Measurements from ENCODE around the gene PUS7L. TPM values are rescaled to one million over a fixed set of nuclear protein-coding genes. Genes with fewer than 3 reads are reported as not detected.
A peak's percentile ranks its signal among the peaks of the same experiment; 100 is the strongest.
"Not testable (repeated sequence)": the region's sequence is repeated elsewhere in the genome, so short reads cannot be mapped to it uniquely, and the experiment has no call there.

Gene PUS7L
- total RNA-seq, 1 experiment from 2014 or later, result 16.2 TPM

- no peak for TF ChIP-seq EZH2 (IDR thresholded peaks at IDR 0.05; ENCODE audit: borderline replicate concordance, low read depth, low read length, poor library complexity, severe bottlenecking)
- no peak for TF ChIP-seq CTCF (conservative IDR thresholded peaks at IDR 0.05; ENCODE audit: low read depth, low read length)
- no TSS peak for BruUV-seq (replicated peaks)
- POLR2A ChIA-PET (ENCODE audit: low non-redundant PET), result no interaction called here
These were observed 63.7 kb downstream of the PUS7L start for GRCh38 chr12:43694879-43695278.

GRCh38 chr12:43692064-43692463 lies 66.5 kb downstream of the PUS7L start:
- DNase-seq (ENCODE audit: low spot score), result peak; percentile 43
- BruUV-seq (replicated peaks), result no TSS peak
- Histone ChIP-seq H3K9me3 (ENCODE audit: low read depth, low read length, poor library complexity, severe bottlenecking) (no peaks in the 10 kb centered on the region), H3K27me3 (replicated peaks; ENCODE audit: insufficient read depth, low read depth, low read length, poor library complexity) (no peaks in the 10 kb centered on the region), H3K4me3 (ENCODE audit: low read depth, low read length, poor library complexity, severe bottlenecking) (no peak overlapping the region), H3K36me3 (ENCODE audit: insufficient read depth, low read length, poor library complexity, severe bottlenecking) (no peaks in the 10 kb centered on the region), H3K27ac (ENCODE audit: low read depth, low read length, poor library complexity, severe bottlenecking) (no peak overlapping the region), H3K4me1 (ENCODE audit: insufficient read depth, low read length, poor library complexity, severe bottlenecking) (peaks cover 6% of the 10 kb centered on the region)
- no peak for TF ChIP-seq EZH2 (IDR thresholded peaks at IDR 0.05; ENCODE audit: borderline replicate concordance, low read depth, low read length, poor library complexity, severe bottlenecking)
- TF ChIP-seq CTCF (conservative IDR thresholded peaks at IDR 0.05; ENCODE audit: low read depth, low read length), result no peak
- intact Hi-C loops (cut with micrococcal nuclease; ENCODE audit: unreplicated experiment), result no loop called here
- POLR2A ChIA-PET (ENCODE audit: low non-redundant PET), result no interaction called here
- CTCF ChIA-PET, result no interaction called here

More at GRCh38 chr12:43694879-43695278, 63.7 kb downstream of the PUS7L start:
- CTCF ChIA-PET, result no interaction called here
- Histone ChIP-seq H3K27ac (ENCODE audit: low read depth, low read length, poor library complexity, severe bottlenecking) (no peak overlapping the region), H3K4me1 (ENCODE audit: insufficient read depth, low read length, poor library complexity, severe bottlenecking) (peaks cover 6% of the 10 kb centered on the region), H3K27me3 (replicated peaks; ENCODE audit: insufficient read depth, low read depth, low read length, poor library complexity) (no peaks in the 10 kb centered on the region), H3K4me3 (ENCODE audit: low read depth, low read length, poor library complexity, severe bottlenecking) (no peak overlapping the region), H3K36me3 (ENCODE audit: insufficient read depth, low read length, poor library complexity, severe bottlenecking) (no peaks in the 10 kb centered on the region), H3K9me3 (ENCODE audit: low read depth, low read length, poor library complexity, severe bottlenecking) (no peaks in the 10 kb centered on the region)
- no peak for DNase-seq (ENCODE audit: low spot score)
- intact Hi-C loops (cut with micrococcal nuclease; ENCODE audit: unreplicated experiment), result no loop called here

DNA sequence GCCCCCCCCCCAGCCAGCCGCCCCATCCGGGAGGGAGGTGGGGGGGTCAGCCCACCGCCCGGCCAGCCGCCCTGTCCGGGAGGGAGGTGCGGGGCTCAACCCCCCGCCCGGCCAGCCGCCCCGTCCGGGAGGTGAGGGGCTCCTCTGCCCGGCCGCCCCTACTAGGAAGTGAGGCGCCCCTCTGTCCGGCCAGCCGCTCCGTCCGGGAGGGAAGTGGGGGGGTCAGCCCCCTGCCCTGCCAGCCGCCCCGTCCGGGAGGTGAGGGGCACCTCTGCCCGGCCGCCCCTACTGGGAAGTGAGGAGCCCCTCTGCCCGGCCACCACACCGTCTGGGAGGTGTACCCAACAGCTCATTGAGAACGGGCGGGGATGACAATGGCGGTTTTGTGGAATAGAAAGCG lies 73.1 kb downstream of the PUS7L start:
- CTCF ChIA-PET; intact Hi-C loops (cut with micrococcal nuclease; ENCODE audit: unreplicated experiment); H3K27me3 ChIP-seq (replicated peaks; ENCODE audit: insufficient read depth, low read depth, low read length, poor library complexity); H3K4me1 ChIP-seq (ENCODE audit: insufficient read depth, low read length, poor library complexity, severe bottlenecking); H3K9me3 ChIP-seq (ENCODE audit: low read depth, low read length, poor library complexity, severe bottlenecking); H3K4me3 ChIP-seq (ENCODE audit: low read depth, low read length, poor library complexity, severe bottlenecking); H3K36me3 ChIP-seq (ENCODE audit: insufficient read depth, low read length, poor library complexity, severe bottlenecking); POLR2A ChIA-PET (ENCODE audit: low non-redundant PET); DNase-seq (ENCODE audit: low spot score); BruUV-seq (replicated peaks); H3K27ac ChIP-seq (ENCODE audit: low read depth, low read length, poor library complexity, severe bottlenecking): not testable (repeated sequence)

DNA sequence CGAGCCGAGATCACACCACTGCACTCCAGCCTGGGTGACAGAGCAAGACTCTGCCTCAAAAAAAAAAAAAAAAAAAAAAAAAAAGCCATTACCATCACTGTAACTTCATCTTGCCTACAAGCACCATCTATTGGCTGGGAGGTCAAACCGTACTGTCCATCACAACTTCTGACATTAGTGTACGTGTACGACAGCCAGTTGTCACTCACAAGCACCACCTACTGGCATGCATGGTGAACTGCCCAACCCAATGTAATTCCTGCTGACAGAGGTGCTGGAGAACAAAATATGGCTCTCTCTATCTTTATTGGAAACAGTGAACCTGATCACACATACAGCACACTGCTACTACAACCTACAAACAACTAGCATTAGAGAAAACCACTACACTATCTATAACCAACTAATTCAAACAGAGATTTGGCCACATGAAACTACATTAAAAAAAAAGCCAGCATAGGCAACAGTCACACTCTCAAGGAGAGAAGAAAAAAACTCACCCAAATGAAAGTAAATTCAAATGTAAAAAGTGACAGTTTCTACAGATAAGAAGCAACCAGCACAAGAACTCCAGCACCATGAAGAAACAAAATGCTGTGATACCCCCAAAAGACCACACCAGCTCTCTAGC lies 82.3 kb downstream of the PUS7L start:
- TF ChIP-seq EZH2 (IDR thresholded peaks at IDR 0.05; ENCODE audit: borderline replicate concordance, low read depth, low read length, poor library complexity, severe bottlenecking) (no peak), CTCF (conservative IDR thresholded peaks at IDR 0.05; ENCODE audit: low read depth, low read length) (peak; percentile 79)
- Histone ChIP-seq H3K9me3 (ENCODE audit: low read depth, low read length, poor library complexity, severe bottlenecking) (no peaks in the 10 kb centered on the region), H3K4me3 (ENCODE audit: low read depth, low read length, poor library complexity, severe bottlenecking) (no peak overlapping the region), H3K4me1 (ENCODE audit: insufficient read depth, low read length, poor library complexity, severe bottlenecking) (no peaks in the 10 kb centered on the region), H3K27me3 (replicated peaks; ENCODE audit: insufficient read depth, low read depth, low read length, poor library complexity) (peaks cover 10% of the 10 kb centered on the region), H3K27ac (ENCODE audit: low read depth, low read length, poor library complexity, severe bottlenecking) (no peak overlapping the region), H3K36me3 (ENCODE audit: insufficient read depth, low read length, poor library complexity, severe bottlenecking) (no peaks in the 10 kb centered on the region)
- ChIA-PET POLR2A (ENCODE audit: low non-redundant PET) (no interaction called here), CTCF (interaction anchor here (0.7 kb wide), 1 partner anchor 174 kb away, joined by 4 read pairs; no protein-coding TSS in a partner anchor)
- intact Hi-C loops (cut with micrococcal nuclease; ENCODE audit: unreplicated experiment), result loop anchor here (10.0 kb wide), 1 partner anchor 171 kb away; no protein-coding TSS in a partner anchor
- peak; percentile 62 for DNase-seq (ENCODE audit: low spot score)
- BruUV-seq (replicated peaks), result no TSS peak
